Dendritic cell treated with granulocyte-macrophage colony-stimulating factor and Interleukin-4, amounts not matched to agents 40 ng/mL and 50 ng/mL, for 4 days (primary cell): Measurements from ENCODE around the gene FNDC3B.

Source experiments
- H3K27ac Mint-ChIP-seq: one replicate; pipeline ENCODE4 v1.8.0; 2022; ENCODE audit warnings: mild to moderate bottlenecking, mixed read lengths
- H3K27me3 Mint-ChIP-seq: one replicate; pipeline ENCODE4 v1.8.0; 2022; ENCODE audit warnings: mild to moderate bottlenecking, mixed read lengths
- H3K36me3 Mint-ChIP-seq: one replicate; pipeline ENCODE4 v1.8.0; 2022; ENCODE audit warnings: low read depth, mixed read lengths
- H3K4me1 Mint-ChIP-seq: one replicate; pipeline ENCODE4 v1.8.0; 2022; ENCODE audit warnings: low read depth, mixed read lengths
- H3K4me3 Mint-ChIP-seq: one replicate; pipeline ENCODE4 v1.8.0; 2022; ENCODE audit warnings: mild to moderate bottlenecking, moderate library complexity, mixed read lengths
- H3K9me3 Mint-ChIP-seq: one replicate; pipeline ENCODE4 v1.8.0; 2022; ENCODE audit warnings: mixed read lengths
- intact Hi-C: fragments of 100-400 bp; cut with micrococcal nuclease; formaldehyde crosslinking; loops from one replicate; pipeline ENCODE4 v1.15.0; 2022

FNDC3B gene

DNA sequence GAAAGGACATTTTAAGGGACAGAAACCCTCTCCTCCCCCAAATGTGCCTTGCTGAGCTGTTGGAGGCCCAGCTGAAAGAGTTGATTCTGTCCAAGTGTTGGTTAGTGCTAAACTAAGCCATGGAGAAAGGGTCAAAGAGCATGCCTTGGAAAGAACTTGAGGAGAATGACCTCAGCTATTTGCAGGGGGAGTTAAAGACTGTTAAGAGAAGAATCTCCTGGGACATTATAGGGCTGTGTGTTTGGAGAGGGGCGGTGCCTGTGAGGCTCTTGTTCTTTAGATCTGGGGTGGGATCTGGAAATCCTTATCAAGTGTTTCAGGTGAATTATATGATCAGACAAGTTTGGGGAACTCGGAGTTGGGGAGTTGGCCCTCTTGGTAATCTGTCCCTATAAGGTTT, 13.0 kb downstream of the FNDC3B start:
- no peak overlapping the region for H3K27ac Mint-ChIP-seq
- intact Hi-C loops: no loop called here
- peaks cover 42% of the 10 kb centered on the region for H3K4me1 Mint-ChIP-seq
- H3K9me3 Mint-ChIP-seq: no peaks in the 10 kb centered on the region
- H3K4me3 Mint-ChIP-seq: no peak overlapping the region
- H3K27me3 Mint-ChIP-seq: no peaks in the 10 kb centered on the region
- H3K36me3 Mint-ChIP-seq: peaks cover 61% of the 10 kb centered on the region

DNA sequence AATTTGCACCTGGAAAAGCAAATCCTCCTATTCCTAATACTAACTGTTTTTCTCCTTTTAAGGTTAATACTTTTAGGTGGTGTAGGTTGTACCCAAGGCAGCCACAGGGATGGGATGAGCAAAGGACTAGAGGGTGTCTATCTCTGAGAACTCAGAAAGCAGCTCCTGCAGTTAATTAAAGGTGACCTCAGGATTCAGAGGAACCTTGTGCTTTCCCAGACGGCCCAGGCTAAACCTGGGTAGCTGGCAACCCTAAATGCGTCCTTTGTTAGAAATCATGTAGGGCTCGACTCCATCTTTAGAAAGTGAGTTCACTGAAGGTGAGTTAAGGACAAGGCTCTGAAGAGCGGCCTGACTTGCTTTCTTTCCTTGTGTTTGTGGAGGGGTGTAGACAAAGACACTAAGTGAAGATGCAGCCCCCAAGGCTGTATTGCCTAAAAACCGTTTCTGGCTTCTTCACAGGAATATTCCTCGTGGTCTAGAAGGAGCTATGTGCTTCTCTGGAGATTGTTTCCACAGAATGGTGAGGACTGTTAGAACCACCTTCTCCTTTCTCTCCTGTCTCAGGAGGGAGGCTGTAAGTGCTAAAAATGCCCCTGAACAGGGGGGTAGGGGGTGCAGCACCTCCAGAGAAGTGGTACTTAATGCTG, 14.9 kb downstream of the FNDC3B start:
- no peaks in the 10 kb centered on the region for H3K9me3 Mint-ChIP-seq
- H3K4me1 Mint-ChIP-seq: peaks cover 36% of the 10 kb centered on the region
- no peak overlapping the region for H3K4me3 Mint-ChIP-seq
- H3K27me3 Mint-ChIP-seq: no peaks in the 10 kb centered on the region
- peaks cover 57% of the 10 kb centered on the region for H3K36me3 Mint-ChIP-seq
- H3K27ac Mint-ChIP-seq: no peak overlapping the region
- intact Hi-C loops: no loop called here

DNA sequence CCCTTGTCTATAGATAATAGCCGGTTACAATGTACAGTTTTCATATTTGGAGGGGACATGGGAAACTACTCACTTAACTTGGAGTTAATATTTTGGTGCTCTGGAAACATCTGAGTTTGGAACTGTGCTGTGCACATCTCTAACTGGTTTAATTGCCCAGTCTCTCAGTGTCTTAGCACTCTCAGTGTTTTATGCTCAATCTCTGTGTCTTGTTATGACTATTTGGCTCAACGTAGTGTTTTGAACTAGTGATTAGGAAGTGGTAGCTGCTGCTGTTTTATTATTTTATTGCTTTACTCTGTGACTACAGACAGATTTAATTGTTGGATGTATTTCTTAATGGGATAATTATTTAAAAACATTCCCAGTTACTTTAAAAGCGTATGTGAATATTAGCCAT, 17.0 kb downstream of the FNDC3B start:
- H3K4me1 Mint-ChIP-seq: peaks cover 52% of the 10 kb centered on the region
- peak overlapping the region; percentile 48 for H3K27ac Mint-ChIP-seq
- H3K9me3 Mint-ChIP-seq: no peaks in the 10 kb centered on the region
- intact Hi-C loops: no loop called here
- no peak overlapping the region for H3K4me3 Mint-ChIP-seq
- peaks cover 35% of the 10 kb centered on the region for H3K36me3 Mint-ChIP-seq
- H3K27me3 Mint-ChIP-seq: no peaks in the 10 kb centered on the region

DNA sequence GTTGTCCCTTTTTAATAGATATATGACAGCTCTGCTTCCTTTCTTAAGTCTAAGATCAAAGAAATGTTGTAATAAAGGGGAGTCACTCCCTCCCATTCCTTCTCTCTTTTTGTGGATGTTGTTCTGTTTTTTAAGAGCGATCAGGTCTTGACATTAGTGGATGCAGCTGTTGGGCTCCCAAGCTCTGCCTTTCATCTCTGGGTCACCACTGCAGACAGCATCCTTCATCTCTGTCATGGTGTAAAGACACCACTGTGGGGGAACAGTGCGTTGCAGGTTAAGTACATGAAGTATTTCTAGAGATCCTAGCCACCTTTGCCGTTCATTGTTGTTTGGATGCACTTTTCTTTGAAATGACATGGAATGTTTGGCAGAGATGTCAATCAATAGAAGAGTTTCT, 17.7 kb downstream of the FNDC3B start:
- H3K4me3 Mint-ChIP-seq: no peak overlapping the region

DNA sequence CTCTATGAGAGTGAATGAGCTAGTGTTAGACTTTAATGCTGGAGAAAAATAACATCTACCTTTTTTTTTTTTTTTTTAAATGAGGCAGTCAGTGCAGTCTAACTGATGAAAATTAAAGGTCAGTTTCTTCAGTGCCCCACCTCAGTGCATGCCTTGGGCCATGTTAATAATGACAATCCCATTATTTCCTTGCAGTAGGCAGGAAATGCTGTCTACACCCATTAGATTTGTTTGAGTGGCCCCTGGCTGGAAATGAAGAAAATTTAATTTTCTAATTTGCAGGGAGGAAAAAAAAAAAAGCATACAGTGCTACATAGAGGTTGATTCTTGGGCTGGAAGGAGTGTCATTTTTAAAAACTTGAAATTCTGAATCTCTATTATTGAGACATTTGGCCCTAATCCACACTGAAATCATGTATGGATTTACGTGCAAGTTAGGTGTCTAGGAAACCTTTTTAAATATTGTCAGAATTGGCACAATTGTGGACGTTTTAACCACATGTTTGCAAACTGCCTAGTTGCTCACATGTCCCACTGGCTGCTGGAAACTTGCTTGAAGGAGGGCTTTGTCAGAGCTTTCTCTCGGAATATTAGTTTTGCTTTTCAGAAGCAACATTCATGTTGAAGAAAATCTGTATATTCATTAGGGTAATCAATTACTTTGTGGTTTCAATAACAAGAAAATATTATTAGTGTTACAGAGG, 18.4 kb downstream of the FNDC3B start:
- no peak overlapping the region for H3K27ac Mint-ChIP-seq

More for the DNA sequence above, 17.7 kb downstream of the FNDC3B start:
- H3K4me1 Mint-ChIP-seq: peaks cover 58% of the 10 kb centered on the region
- H3K36me3 Mint-ChIP-seq: peaks cover 30% of the 10 kb centered on the region
- no peaks in the 10 kb centered on the region for H3K27me3 Mint-ChIP-seq
- peak overlapping the region; percentile 48 for H3K27ac Mint-ChIP-seq
- no peaks in the 10 kb centered on the region for H3K9me3 Mint-ChIP-seq
- intact Hi-C loops: no loop called here

DNA sequence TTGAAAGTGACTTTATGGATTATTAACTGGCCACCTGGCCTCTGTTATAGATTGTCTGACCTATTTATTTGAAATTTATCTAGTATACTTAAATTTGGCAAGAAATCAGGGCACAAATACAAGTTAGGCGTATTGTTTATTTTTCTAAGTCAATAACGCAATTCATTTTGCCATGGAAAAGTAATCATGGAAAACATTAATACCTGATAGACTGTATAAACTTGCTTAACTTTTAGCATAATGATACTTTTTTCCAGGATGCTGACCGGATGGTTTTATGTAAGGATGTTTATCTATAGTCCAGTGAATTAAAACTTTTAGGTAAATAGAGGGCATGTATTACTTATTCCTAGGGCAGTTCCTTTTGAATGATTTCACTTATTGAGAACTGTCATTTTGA, 20.2 kb downstream of the FNDC3B start:
- Mint-ChIP-seq H3K4me1 (peaks cover 69% of the 10 kb centered on the region), H3K36me3 (peaks cover 33% of the 10 kb centered on the region), H3K4me3 (no peak overlapping the region), H3K27me3 (no peaks in the 10 kb centered on the region), H3K27ac (no peak overlapping the region), H3K9me3 (no peaks in the 10 kb centered on the region)
- intact Hi-C loops: loop anchor here (2.0 kb wide), 1 partner anchor 15 kb away; no protein-coding TSS in a partner anchor

More for the DNA sequence above, 18.4 kb downstream of the FNDC3B start:
- Mint-ChIP-seq H3K4me1 (peaks cover 59% of the 10 kb centered on the region), H3K4me3 (no peak overlapping the region), H3K9me3 (no peaks in the 10 kb centered on the region), H3K27me3 (no peaks in the 10 kb centered on the region), H3K36me3 (peaks cover 23% of the 10 kb centered on the region)
- intact Hi-C loops: loop anchor here (2.0 kb wide), 1 partner anchor 13 kb away; no protein-coding TSS in a partner anchor

DNA sequence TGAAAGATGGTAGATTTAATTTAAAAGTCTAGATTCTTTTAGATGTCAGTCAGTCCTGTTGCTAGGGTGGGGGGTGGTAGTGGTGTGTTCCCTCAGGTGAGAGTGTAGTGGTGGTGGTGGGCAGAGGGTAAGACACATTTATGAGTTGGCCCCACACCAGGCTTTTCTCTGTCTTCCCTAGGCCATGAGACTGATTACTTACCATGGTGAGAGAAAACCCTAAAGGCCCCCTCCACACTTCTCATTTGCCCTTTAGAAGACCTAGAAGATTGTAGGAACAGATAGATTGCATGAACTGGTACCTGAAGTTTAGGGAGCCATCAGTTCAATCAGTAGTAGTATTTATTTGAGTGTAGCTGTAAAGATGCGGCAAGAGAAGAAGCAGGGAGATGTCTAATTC, 20.9 kb downstream of the FNDC3B start:
- Mint-ChIP-seq H3K36me3 (peaks cover 36% of the 10 kb centered on the region), H3K4me1 (peaks cover 73% of the 10 kb centered on the region), H3K27ac (no peak overlapping the region), H3K27me3 (no peaks in the 10 kb centered on the region), H3K4me3 (no peak overlapping the region), H3K9me3 (no peaks in the 10 kb centered on the region)
- intact Hi-C loops: loop anchor here (5.0 kb wide), 1 partner anchor 42 kb away; no protein-coding TSS in a partner anchor

DNA sequence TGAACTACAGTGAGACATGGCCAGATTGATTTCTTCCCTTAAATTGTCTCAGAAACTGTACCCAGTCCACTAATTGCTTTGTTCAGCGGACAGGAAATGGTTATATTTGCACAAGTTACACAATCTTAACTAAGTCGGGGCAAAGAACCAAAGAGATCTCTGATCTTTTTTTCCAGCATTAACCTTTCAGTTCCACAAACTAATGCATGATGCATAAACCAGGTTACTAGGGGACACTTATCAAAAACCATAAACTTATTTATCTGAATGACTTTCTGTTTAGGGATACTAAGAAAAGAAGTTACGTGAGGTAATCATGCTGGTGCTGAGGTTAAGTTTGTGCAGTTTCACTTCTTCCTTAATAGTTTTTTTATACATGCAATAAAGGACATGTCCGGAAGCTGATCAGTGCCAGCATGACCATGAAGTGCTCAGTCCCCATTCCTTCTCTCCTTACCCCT, 22.4 kb downstream of the FNDC3B start:
- intact Hi-C loops: loop anchor here (5.0 kb wide), 1 partner anchor 41 kb away; no protein-coding TSS in a partner anchor
- Mint-ChIP-seq H3K4me1 (peaks cover 71% of the 10 kb centered on the region), H3K4me3 (peak overlapping the region; percentile 65), H3K9me3 (no peaks in the 10 kb centered on the region), H3K27ac (peak overlapping the region; percentile 85), H3K36me3 (peaks cover 27% of the 10 kb centered on the region), H3K27me3 (no peaks in the 10 kb centered on the region)

DNA sequence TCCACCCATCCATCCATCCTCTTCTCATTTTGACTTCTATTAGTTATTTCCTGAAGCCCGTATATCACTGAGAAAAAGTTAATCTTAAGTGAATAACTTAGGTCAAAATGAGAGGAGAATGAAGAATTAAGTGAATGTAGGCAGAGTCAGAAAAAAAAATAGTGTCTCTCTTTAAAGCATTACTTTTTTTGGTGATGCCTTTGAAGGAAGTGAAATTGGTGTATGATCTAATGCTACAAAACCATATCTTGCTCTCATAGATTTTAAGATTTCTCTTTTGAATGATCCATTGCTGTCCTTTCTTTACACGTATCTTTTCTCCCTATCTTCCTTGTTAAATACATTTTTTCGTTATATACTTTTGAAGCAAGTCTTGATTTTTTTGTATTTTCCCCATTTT, 23.4 kb downstream of the FNDC3B start:
- H3K27ac Mint-ChIP-seq: peak overlapping the region; percentile 85
- H3K9me3 Mint-ChIP-seq: no peaks in the 10 kb centered on the region
- intact Hi-C loops: loop anchor here (5.0 kb wide), 1 partner anchor 40 kb away; no protein-coding TSS in a partner anchor
- peaks cover 74% of the 10 kb centered on the region for H3K4me1 Mint-ChIP-seq
- H3K27me3 Mint-ChIP-seq: no peaks in the 10 kb centered on the region
- H3K4me3 Mint-ChIP-seq: peak overlapping the region; percentile 35
- peaks cover 28% of the 10 kb centered on the region for H3K36me3 Mint-ChIP-seq

DNA sequence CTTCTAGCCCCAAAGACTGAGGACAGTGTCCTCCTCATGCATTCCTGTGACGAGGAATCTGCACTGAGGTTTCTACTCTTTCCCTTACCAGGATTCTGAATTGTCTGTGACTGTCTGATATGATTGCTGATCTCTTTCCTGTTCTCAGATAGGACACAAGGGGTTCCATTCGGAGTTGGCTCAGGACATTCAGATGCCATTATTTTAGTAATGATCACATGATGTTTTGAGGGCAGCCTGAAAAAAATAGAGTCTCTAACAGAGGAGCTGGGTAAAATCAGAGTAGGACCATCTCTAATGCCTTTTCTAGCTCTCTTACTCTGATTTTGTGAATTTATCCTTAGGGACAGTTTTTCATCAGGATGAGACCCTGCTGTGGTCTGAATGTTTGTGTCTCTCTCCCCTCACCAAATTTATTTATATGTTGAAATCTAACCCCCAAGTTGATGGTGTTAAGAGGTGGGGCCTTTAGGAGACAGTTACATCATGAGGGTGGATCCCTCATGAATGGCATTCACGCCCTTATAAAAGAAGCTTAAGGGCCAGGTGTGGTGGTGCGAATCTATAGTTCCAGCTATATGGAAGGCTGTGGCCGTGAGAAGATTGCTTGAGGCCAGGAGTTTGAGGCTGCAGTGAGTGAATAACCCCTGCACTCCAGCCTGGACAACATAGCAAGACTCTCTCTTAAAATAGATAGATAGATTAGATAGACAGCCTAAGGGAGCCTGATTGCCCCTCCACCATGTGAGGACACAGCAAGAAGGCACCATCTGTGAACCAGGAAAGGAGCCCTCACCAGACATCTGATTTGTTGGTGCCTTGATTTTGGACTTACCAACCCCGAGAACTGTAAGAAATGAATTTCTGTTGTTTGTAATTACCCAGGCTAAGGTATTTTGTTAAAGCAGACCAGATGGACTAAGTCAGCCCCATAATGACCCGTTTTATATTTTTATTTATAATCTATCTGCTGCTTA, 24.4 kb downstream of the FNDC3B start:
- no peaks in the 10 kb centered on the region for H3K9me3 Mint-ChIP-seq
- H3K27ac Mint-ChIP-seq: peak overlapping the region; percentile 85
- H3K4me3 Mint-ChIP-seq: no peak overlapping the region
- peaks cover 84% of the 10 kb centered on the region for H3K4me1 Mint-ChIP-seq
- H3K27me3 Mint-ChIP-seq: no peaks in the 10 kb centered on the region
- H3K36me3 Mint-ChIP-seq: peaks cover 34% of the 10 kb centered on the region
- intact Hi-C loops: loop anchor here (5.0 kb wide), 1 partner anchor 39 kb away; no protein-coding TSS in a partner anchor

DNA sequence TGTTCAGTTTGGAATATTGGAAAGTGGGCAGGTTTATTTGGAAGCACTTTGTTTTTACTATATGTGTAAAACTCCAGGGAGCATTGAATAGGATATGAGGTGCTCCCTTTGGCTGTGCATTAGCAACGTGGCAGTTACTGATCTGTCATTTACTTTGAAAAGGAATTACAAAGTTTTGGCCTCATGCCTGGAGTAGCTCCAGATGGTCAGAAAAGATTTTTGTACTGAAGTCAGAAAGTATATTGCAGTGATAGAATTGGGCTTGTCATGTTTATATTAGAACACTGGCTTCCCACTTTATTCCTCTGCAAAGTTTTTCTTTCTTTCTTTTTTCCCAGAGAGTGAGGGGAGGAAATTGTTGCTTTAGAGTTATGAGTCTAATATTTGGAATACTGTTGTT, 26.1 kb downstream of the FNDC3B start:
- H3K4me1 Mint-ChIP-seq: peaks cover 94% of the 10 kb centered on the region
- intact Hi-C loops: no loop called here

DNA sequence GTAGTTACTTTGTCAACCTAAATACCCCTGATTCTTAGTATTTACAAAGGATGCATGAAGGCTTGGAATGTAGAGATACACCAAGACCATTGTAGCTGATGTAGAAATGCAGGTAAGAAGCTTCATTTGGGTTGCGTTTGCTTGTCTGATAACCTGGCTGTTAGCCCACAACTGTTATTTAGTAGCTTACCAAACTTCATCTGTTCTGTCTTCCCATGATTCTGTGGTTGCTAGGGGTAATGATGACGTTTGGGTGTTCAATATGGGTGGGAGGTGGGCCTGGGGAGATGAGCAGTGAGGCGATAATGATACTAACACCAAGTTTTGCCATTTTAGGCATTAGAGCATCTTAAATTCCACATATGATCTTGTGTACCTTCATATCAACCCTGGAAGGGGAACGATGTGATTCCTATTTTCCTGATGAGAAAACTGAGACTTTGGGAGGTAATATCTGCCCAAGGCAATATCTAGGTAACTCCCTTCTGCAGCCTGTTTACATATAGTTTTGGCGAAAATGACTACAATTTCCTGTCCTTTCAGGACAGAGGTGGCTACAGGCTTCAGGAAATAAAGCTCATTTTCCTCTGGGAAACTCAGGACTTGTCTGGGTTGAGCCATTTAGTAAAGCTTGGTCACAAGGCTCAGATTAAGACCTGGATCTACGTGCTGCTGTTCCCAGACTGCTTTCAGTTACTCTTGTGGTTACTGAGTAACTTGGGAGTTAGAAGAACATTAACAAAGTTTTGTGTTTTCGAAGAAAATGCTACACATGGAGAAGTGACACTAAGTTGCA, 26.8 kb downstream of the FNDC3B start:
- no peak overlapping the region for H3K27ac Mint-ChIP-seq

More for the DNA sequence above, 26.1 kb downstream of the FNDC3B start:
- peaks cover 34% of the 10 kb centered on the region for H3K36me3 Mint-ChIP-seq
- no peaks in the 10 kb centered on the region for H3K9me3 Mint-ChIP-seq
- peak overlapping the region; percentile 52 for H3K27ac Mint-ChIP-seq
- no peak overlapping the region for H3K4me3 Mint-ChIP-seq
- no peaks in the 10 kb centered on the region for H3K27me3 Mint-ChIP-seq

More for the DNA sequence above, 26.8 kb downstream of the FNDC3B start:
- Mint-ChIP-seq H3K36me3 (peaks cover 34% of the 10 kb centered on the region), H3K4me3 (no peak overlapping the region), H3K4me1 (peaks cover 88% of the 10 kb centered on the region), H3K9me3 (no peaks in the 10 kb centered on the region), H3K27me3 (no peaks in the 10 kb centered on the region)
- intact Hi-C loops: no loop called here
